H9 (cell line): ENCODE data around the gene FADD. TPM values are rescaled to one million over a fixed set of nuclear protein-coding genes. Genes with fewer than 3 reads are reported as not detected.

Source experiments
- DNase-seq: peaks from one replicate; pipeline ENCODE4 v3.0.0-alpha.2; 2017
- H2AFZ ChIP-seq: one replicate; pipeline ENCODE4 v1.6.1; 2013; ENCODE audit warnings: mild to moderate bottlenecking, low read length, control low read depth, moderate library complexity
- H2AK5ac ChIP-seq: 2 replicates; pipeline ENCODE4 v1.6.1; 2013; ENCODE audit warnings: low read length, control low read depth, mixed read lengths; ENCODE audit not compliant: insufficient read length
- H2BK120ac ChIP-seq: one replicate; pipeline ENCODE4 v1.6.1; 2013; ENCODE audit warnings: low read depth, mild to moderate bottlenecking, low read length, control low read depth, inconsistent platforms; ENCODE audit not compliant: poor library complexity, severe bottlenecking
- H2BK12ac ChIP-seq: 2 replicates; pipeline ENCODE4 v1.6.1; 2013; ENCODE audit warnings: low read length, control low read depth, mixed read lengths, low read depth; ENCODE audit not compliant: insufficient read length
- H2BK15ac ChIP-seq: 2 replicates; pipeline ENCODE4 v1.6.1; 2013; ENCODE audit warnings: low read depth, low read length, control low read depth
- H2BK20ac ChIP-seq: one replicate; pipeline ENCODE4 v1.6.1; 2013; ENCODE audit warnings: low read depth, mild to moderate bottlenecking, low read length, control low read depth, inconsistent platforms; ENCODE audit not compliant: poor library complexity, severe bottlenecking
- H2BK5ac ChIP-seq: 2 replicates; pipeline ENCODE4 v1.6.1; 2013; ENCODE audit warnings: low read length, control low read depth, mixed read lengths; ENCODE audit not compliant: insufficient read length
- H3K14ac ChIP-seq: 2 replicates; pipeline ENCODE4 v1.6.1; 2013; ENCODE audit warnings: low read length, control low read depth; ENCODE audit not compliant: insufficient read depth
- H3K18ac ChIP-seq: 2 replicates; pipeline ENCODE4 v1.6.1; 2013; ENCODE audit warnings: low read depth, mild to moderate bottlenecking, mixed read lengths, low read length, control low read depth; ENCODE audit not compliant: insufficient read length
- H3K23ac ChIP-seq: 2 replicates; pipeline ENCODE4 v1.6.1; 2013; ENCODE audit warnings: low read length, control low read depth, mixed read lengths, low read depth; ENCODE audit not compliant: insufficient read length
- H3K23me2 ChIP-seq: 2 replicates; pipeline ENCODE4 v1.6.1; 2013; ENCODE audit warnings: low read depth, mild to moderate bottlenecking, mixed read lengths, low read length, control low read depth; ENCODE audit not compliant: insufficient read length, poor library complexity, severe bottlenecking
- H3K27ac ChIP-seq: 2 replicates; pipeline ENCODE4 v1.5.1; 2013; ENCODE audit warnings: low read length, control low read depth, mixed read lengths, low read depth; ENCODE audit not compliant: insufficient read length
- H3K27me3 ChIP-seq: 2 replicates; pipeline ENCODE4 v1.6.1; 2013; ENCODE audit warnings: low read length, control low read depth, inconsistent platforms; ENCODE audit not compliant: insufficient read depth
- H3K4ac ChIP-seq: 2 replicates; pipeline ENCODE4 v1.6.1; 2013; ENCODE audit warnings: low read depth, mild to moderate bottlenecking, control low read depth, inconsistent platforms, low read length, moderate library complexity
- H3K4me1 ChIP-seq: 2 replicates; pipeline ENCODE4 v1.6.1; 2013; ENCODE audit warnings: low read length, control low read depth, inconsistent platforms; ENCODE audit not compliant: insufficient read depth
- H3K4me2 ChIP-seq: 2 replicates; pipeline ENCODE4 v1.6.1; 2013; ENCODE audit warnings: low read length, control low read depth, mixed read lengths; ENCODE audit not compliant: insufficient read length, insufficient read depth
- H3K56ac ChIP-seq: 2 replicates; pipeline ENCODE4 v1.6.1; 2013; ENCODE audit warnings: low read depth, mild to moderate bottlenecking, mixed read lengths, low read length, control low read depth; ENCODE audit not compliant: insufficient read length
- H3K79me1 ChIP-seq: 2 replicates; pipeline ENCODE4 v1.6.1; 2013; ENCODE audit warnings: low read depth, mild to moderate bottlenecking, moderate library complexity, low read length, control low read depth, inconsistent platforms; ENCODE audit not compliant: insufficient read depth, poor library complexity, severe bottlenecking
- H3K79me2 ChIP-seq: 2 replicates; pipeline ENCODE4 v1.6.1; 2013; ENCODE audit warnings: low read length, control low read depth, inconsistent platforms; ENCODE audit not compliant: insufficient read depth
- H3K9ac ChIP-seq: 2 replicates; pipeline ENCODE4 v1.6.1; 2013; ENCODE audit warnings: low read length, control low read depth, mixed read lengths; ENCODE audit not compliant: insufficient read length; ENCODE audit errors: extremely low read depth
- H3K9me3 ChIP-seq: one replicate; pipeline ENCODE4 v1.6.1; 2013; ENCODE audit warnings: low read depth, low read length, inconsistent platforms; ENCODE audit not compliant: control insufficient read depth
- H3T11ph ChIP-seq: one replicate; pipeline ENCODE4 v1.6.1; 2013; ENCODE audit warnings: mild to moderate bottlenecking, low read length, control low read depth, inconsistent platforms
- H4K20me1 ChIP-seq: one replicate; pipeline ENCODE4 v1.6.1; 2013; ENCODE audit not compliant: control insufficient read depth, insufficient read length, insufficient read depth
- H4K5ac ChIP-seq: 2 replicates; pipeline ENCODE4 v1.6.1; 2013; ENCODE audit warnings: low read depth, mild to moderate bottlenecking, mixed read lengths, low read length, control low read depth; ENCODE audit not compliant: insufficient read length
- H4K8ac ChIP-seq: replicated peaks from 2 replicates; pipeline ENCODE4 v1.6.1; 2013; ENCODE audit warnings: low read length, control low read depth, mixed read lengths, low read depth; ENCODE audit not compliant: insufficient read length
- H4K91ac ChIP-seq: 2 replicates; pipeline ENCODE4 v1.6.1; 2013; ENCODE audit warnings: low read depth, mild to moderate bottlenecking, moderate library complexity, mixed read lengths, low read length, control low read depth; ENCODE audit not compliant: insufficient read length
- H3K27ac Mint-ChIP-seq, 3 experiments: 2 replicates in 2 of 3; 3 replicates in 1 of 3; pipeline ENCODE4 v1.8.0; 2020 to 2021; ENCODE audit warnings: mixed read lengths in 3 of 3, mild to moderate bottlenecking in 1 of 3, moderate library complexity in 1 of 3
- H3K27me3 Mint-ChIP-seq: 2 replicates; pipeline ENCODE4 v1.8.0; 2021; ENCODE audit warnings: low read depth, mild to moderate bottlenecking, moderate library complexity, mixed read lengths
- H3K36me3 Mint-ChIP-seq, 3 experiments: 2 replicates in 2 of 3; 3 replicates in 1 of 3; pipeline ENCODE4 v1.8.0; 2020 to 2021; ENCODE audit warnings: low read depth in 3 of 3, mixed read lengths in 3 of 3; ENCODE audit not compliant: insufficient read depth in 1 of 3
- H3K4me1 Mint-ChIP-seq, 2 experiments: 2 replicates each; pipeline ENCODE4 v1.8.0; 2020; ENCODE audit warnings: mixed read lengths in 2 of 2
- H3K4me3 Mint-ChIP-seq, 2 experiments: 2 replicates in 1 of 2; 3 replicates in 1 of 2; pipeline ENCODE4 v1.8.0; 2020 to 2021; ENCODE audit warnings: mild to moderate bottlenecking in 2 of 2, mixed read lengths in 2 of 2, moderate library complexity in 1 of 2
- H3K9me3 Mint-ChIP-seq, 2 experiments: 2 replicates in 1 of 2; 3 replicates in 1 of 2; pipeline ENCODE4 v1.8.0; 2020; ENCODE audit warnings: mild to moderate bottlenecking in 2 of 2, mixed read lengths in 2 of 2, moderate library complexity in 1 of 2
- WGBS: extraction: QIAGEN DNeasy Blood & Tissue Kit; methylation state at CpG from one replicate; pipeline ENCODE4 v1.1.7; 2013; ENCODE audit warnings: missing lambda C conversion rate, low lambda C conversion rate, mixed read lengths; ENCODE audit not compliant: insufficient read length; ENCODE audit errors: extremely low coverage; 5-methylcytosine and 5-hydroxymethylcytosine counted together
- total RNA-seq: library from RNA; stranded (reverse); gene quantifications from 2 replicates; pipeline ENCODE4 v1.2.1, GENCODE V29; 2021
- TF ChIP-seq, protein P1 (sequence below): fragments of 200-600 bp; sonication (generic); conservative IDR thresholded peaks from 3 replicates; pipeline ENCODE4 v1.8.0; 2021; ENCODE audit warnings: antibody characterized with exemption, mild to moderate bottlenecking

Gene FADD
- total RNA-seq, 1 experiment from 2014 or later = 51.1 TPM

DNA sequence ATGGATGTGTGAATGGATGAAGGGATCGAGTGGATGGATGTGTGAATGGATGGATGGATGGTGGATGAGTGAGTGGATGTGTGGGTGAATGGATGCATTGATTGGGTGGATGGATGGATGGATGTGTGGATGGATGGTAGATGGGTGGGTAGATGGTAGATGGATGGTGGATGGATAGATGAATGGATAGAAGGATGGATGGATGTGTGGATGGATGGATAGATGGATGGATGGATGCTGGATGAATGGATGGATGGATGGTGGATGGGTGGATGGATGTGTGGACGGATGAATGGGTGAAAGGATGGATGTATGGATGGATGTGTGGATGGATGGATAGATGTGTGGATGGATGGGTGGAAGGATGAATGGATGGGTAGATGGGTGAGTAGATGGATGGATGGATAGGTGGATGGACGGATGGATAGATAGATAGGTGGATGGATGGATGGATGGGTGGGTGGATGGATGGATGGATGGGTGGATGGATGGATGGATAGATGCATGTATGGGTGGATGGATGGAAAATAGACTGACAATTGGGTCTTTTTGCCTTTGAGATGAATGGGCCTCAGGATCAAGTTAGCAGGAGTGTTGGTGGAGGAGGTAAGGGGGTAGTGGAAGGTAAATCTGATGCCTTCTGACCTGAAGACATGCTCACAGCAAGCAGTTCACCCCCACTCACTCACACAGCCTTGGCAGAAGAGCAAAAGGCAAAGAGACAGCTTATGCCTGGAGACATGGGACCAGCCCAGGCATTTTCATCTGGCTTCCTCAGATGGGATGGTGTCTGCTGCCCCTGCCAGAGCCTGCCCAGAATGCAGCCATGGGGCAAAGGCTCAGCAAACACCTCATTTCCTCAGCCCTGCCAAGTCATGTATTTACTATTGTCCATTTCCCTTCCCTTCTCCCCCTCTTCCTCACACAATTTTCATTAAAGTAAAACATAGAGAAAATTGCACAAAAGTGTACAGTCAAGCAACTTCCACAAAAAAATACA, 8.0 kb upstream of the FADD start:
- Histone ChIP-seq H3K79me2 (no peaks in the 10 kb centered on the region), H3K9ac (no peak overlapping the region), H2AK5ac (no peak overlapping the region), H3K4ac (no peak overlapping the region), H2BK20ac (no peak overlapping the region), H2BK12ac (no peak overlapping the region), H3K14ac (no peak overlapping the region), H3K23me2 (no peaks in the 10 kb centered on the region), H3K23ac (no peak overlapping the region), H3K27ac (no peak overlapping the region), H4K5ac (no peak overlapping the region), H4K8ac (no peak overlapping the region), H4K91ac (no peak overlapping the region), H2BK120ac (no peak overlapping the region), H3K4me1 (no peaks in the 10 kb centered on the region), H3K9me3 (no peaks in the 10 kb centered on the region), H3K79me1 (no peaks in the 10 kb centered on the region), H3K4me2 (no peak overlapping the region), H3K27me3 (no peaks in the 10 kb centered on the region), H2BK15ac (no peak overlapping the region), H2AFZ (no peak overlapping the region), H2BK5ac (no peak overlapping the region), H3K18ac (no peak overlapping the region), H3K56ac (no peak overlapping the region), H4K20me1 (no peaks in the 10 kb centered on the region), H3T11ph (no peak overlapping the region)
- Mint-ChIP-seq H3K9me3 (peaks cover 0 to 7% of the 10 kb centered on the region in 2 experiments; a peak in 3 of 5 replicates), H3K27ac (no peak overlapping the region), H3K36me3 (no peaks in the 10 kb centered on the region; a peak in 1 of 7 replicates), H3K4me1 (peaks cover 8 to 11% of the 10 kb centered on the region in 2 experiments), H3K4me3 (no peak overlapping the region), H3K27me3 (peaks cover 6% of the 10 kb centered on the region)
- TF ChIP-seq, protein P1, sequence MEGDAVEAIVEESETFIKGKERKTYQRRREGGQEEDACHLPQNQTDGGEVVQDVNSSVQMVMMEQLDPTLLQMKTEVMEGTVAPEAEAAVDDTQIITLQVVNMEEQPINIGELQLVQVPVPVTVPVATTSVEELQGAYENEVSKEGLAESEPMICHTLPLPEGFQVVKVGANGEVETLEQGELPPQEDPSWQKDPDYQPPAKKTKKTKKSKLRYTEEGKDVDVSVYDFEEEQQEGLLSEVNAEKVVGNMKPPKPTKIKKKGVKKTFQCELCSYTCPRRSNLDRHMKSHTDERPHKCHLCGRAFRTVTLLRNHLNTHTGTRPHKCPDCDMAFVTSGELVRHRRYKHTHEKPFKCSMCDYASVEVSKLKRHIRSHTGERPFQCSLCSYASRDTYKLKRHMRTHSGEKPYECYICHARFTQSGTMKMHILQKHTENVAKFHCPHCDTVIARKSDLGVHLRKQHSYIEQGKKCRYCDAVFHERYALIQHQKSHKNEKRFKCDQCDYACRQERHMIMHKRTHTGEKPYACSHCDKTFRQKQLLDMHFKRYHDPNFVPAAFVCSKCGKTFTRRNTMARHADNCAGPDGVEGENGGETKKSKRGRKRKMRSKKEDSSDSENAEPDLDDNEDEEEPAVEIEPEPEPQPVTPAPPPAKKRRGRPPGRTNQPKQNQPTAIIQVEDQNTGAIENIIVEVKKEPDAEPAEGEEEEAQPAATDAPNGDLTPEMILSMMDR = no peak
- WGBS = 90% methylated on average over 2 of the region's 3 CpGs
- no peak for DNase-seq
